H1 (cell line): ENCODE results near the gene UBE2D2. TPM values are rescaled to one million over a fixed set of nuclear protein-coding genes. Genes with fewer than 3 reads are reported as not detected.

Source experiments
- CTCF ChIA-PET: fragments of 300-600 bp; sonication (Branson Sonifier 250); formaldehyde crosslinking; loops from one replicate; lab custom pipeline; 2021; ENCODE audit not compliant: partially characterized antibody; lab: Charles Lee
- POLR2A ChIA-PET: fragments of 300-600 bp; sonication (Branson Sonifier 250); formaldehyde crosslinking; loops from one replicate; lab custom pipeline; 2021; ENCODE audit warnings: inconsistent platforms; ENCODE audit not compliant: partially characterized antibody; lab: Charles Lee
- DNase-seq, 2 experiments: peaks; one replicate each; pipeline versions ENCODE4 v3.0.0 to v3.0.0-alpha.2; 2010 to 2022; ENCODE audit warnings: low spot score in 2 of 2, low read depth in 1 of 2, mixed read lengths in 1 of 2
- FAIRE-seq: peaks from 2 replicates; lab custom pipeline; 2011; peaks lifted over from hg19 to GRCh38; lab: Jason Lieb, UNC
- H2AFZ ChIP-seq: 2 replicates; pipeline ENCODE4 v1.8.1; 2012; ENCODE audit warnings: low read length, inconsistent platforms
- H2AK5ac ChIP-seq: 2 replicates; pipeline ENCODE4 v1.6.1; 2013; ENCODE audit warnings: low read depth, low read length
- H2BK120ac ChIP-seq: replicated peaks from 2 replicates; pipeline ENCODE3; 2013; ENCODE audit warnings: low read depth, low read length, inconsistent platforms
- H2BK12ac ChIP-seq: 2 replicates; pipeline ENCODE4 v1.6.1; 2013; ENCODE audit warnings: low read depth, low read length
- H2BK15ac ChIP-seq: 2 replicates; pipeline ENCODE4 v1.6.1; 2013; ENCODE audit warnings: low read length
- H2BK20ac ChIP-seq: 2 replicates; pipeline ENCODE4 v1.6.1; 2013; ENCODE audit warnings: low read length
- H2BK5ac ChIP-seq: 2 replicates; pipeline ENCODE4 v1.6.1; 2013; ENCODE audit warnings: low read depth, low read length
- H3K14ac ChIP-seq: 2 replicates; pipeline ENCODE4 v1.6.1; 2013; ENCODE audit warnings: inconsistent platforms; ENCODE audit not compliant: insufficient read length
- H3K18ac ChIP-seq: 2 replicates; pipeline ENCODE4 v1.6.1; 2013; ENCODE audit warnings: low read length; ENCODE audit errors: extremely low read depth
- H3K23ac ChIP-seq: 2 replicates; pipeline ENCODE4 v1.6.1; 2013; ENCODE audit warnings: inconsistent platforms; ENCODE audit not compliant: insufficient read length
- H3K23me2 ChIP-seq: 2 replicates; pipeline ENCODE4 v1.6.1; 2013; ENCODE audit warnings: low read depth, low read length
- H3K27ac ChIP-seq: 2 replicates; pipeline ENCODE4 v1.6.1; 2011; ENCODE audit warnings: low read depth, low read length, inconsistent platforms
- H3K27me3 ChIP-seq, 4 experiments: replicated peaks in 1 of 4; 1 replicate in 1 of 4; 2 replicates in 3 of 4; pipeline versions ENCODE4 v1.6.1 to v1.8.1; 2011 to 2013; ENCODE audit warnings: low read length in 3 of 4, mild to moderate bottlenecking in 3 of 4, inconsistent platforms in 2 of 4, mixed read lengths in 2 of 4, moderate library complexity in 1 of 4; ENCODE audit not compliant: control insufficient read depth in 3 of 4, insufficient read depth in 3 of 4; ENCODE audit errors: extremely low read depth in 1 of 4
- H3K36me3 ChIP-seq, 4 experiments: 2 replicates each; pipeline versions ENCODE4 v1.6.1 to v1.8.1; 2011 to 2013; ENCODE audit warnings: mild to moderate bottlenecking in 4 of 4, low read length in 3 of 4, moderate library complexity in 2 of 4, control low read depth in 1 of 4, inconsistent platforms in 1 of 4; ENCODE audit not compliant: insufficient read depth in 4 of 4, control insufficient read depth in 2 of 4
- H3K4ac ChIP-seq: replicated peaks from 2 replicates; pipeline ENCODE3; 2013; ENCODE audit warnings: low read length, low read depth, mixed read lengths, inconsistent platforms; ENCODE audit not compliant: insufficient read length
- H3K4me1 ChIP-seq, 4 experiments: replicated peaks in 1 of 4; 1 replicate in 1 of 4; 2 replicates in 3 of 4; pipeline versions ENCODE4 v1.6.1 to v1.8.1; 2011 to 2013; ENCODE audit warnings: low read length in 3 of 4, inconsistent platforms in 2 of 4, mixed read lengths in 1 of 4; ENCODE audit not compliant: insufficient read depth in 4 of 4, control insufficient read depth in 3 of 4
- H3K4me2 ChIP-seq, 2 experiments: 2 replicates each; pipeline versions ENCODE4 v1.6.1 to v1.8.1; 2011 to 2013; ENCODE audit warnings: low read depth in 2 of 2, low read length in 2 of 2, control low read depth in 1 of 2, inconsistent platforms in 1 of 2, mild to moderate bottlenecking in 1 of 2; ENCODE audit not compliant: insufficient read depth in 1 of 2
- H3K4me3 ChIP-seq, 4 experiments: fragments of 200-600, 300-600 bp in 1 of 4; sonication (generic), shearing (Covaris generic), sonication (Bioruptor Twin) in 1 of 4; 2 replicates each; pipeline versions ENCODE4 v1.5.1 to v1.8.1; 2011 to 2016; ENCODE audit warnings: low read length in 4 of 4, low read depth in 3 of 4, control low read depth in 2 of 4, inconsistent platforms in 2 of 4, mild to moderate bottlenecking in 2 of 4, mixed read lengths in 1 of 4, moderate library complexity in 1 of 4; ENCODE audit not compliant: insufficient read depth in 2 of 4; ENCODE audit errors: extremely low read depth in 1 of 4
- H3K56ac ChIP-seq: replicated peaks from 2 replicates; pipeline ENCODE3; 2013; ENCODE audit warnings: low read depth, mild to moderate bottlenecking, mixed read lengths, low read length, inconsistent platforms; ENCODE audit not compliant: insufficient read length
- H3K79me1 ChIP-seq: 2 replicates; pipeline ENCODE4 v1.6.1; 2013; ENCODE audit warnings: low read depth, low read length, control low read depth
- H3K79me2 ChIP-seq, 2 experiments: 2 replicates each; pipeline versions ENCODE4 v1.6.1 to v1.8.1; 2012 to 2013; ENCODE audit warnings: low read length in 2 of 2, mild to moderate bottlenecking in 2 of 2, inconsistent platforms in 1 of 2; ENCODE audit not compliant: insufficient read depth in 2 of 2, control insufficient read depth in 1 of 2
- H3K9ac ChIP-seq, 4 experiments: replicated peaks in 1 of 4; 1 replicate in 1 of 4; 2 replicates in 3 of 4; pipeline versions ENCODE4 v1.6.1 to v1.8.1; 2011 to 2013; ENCODE audit warnings: low read depth in 3 of 4, low read length in 3 of 4, control low read depth in 2 of 4, mild to moderate bottlenecking in 2 of 4, moderate library complexity in 2 of 4, inconsistent platforms in 1 of 4; ENCODE audit errors: extremely low read depth in 1 of 4
- H3K9me3 ChIP-seq, 2 experiments: 2 replicates each; pipeline versions ENCODE4 v1.6.1 to v1.8.1; 2012 to 2013; ENCODE audit warnings: mild to moderate bottlenecking in 2 of 2, moderate library complexity in 2 of 2, control low read depth in 1 of 2, inconsistent platforms in 1 of 2, low read depth in 1 of 2, low read length in 1 of 2, mixed read lengths in 1 of 2; ENCODE audit not compliant: insufficient read depth in 2 of 2
- H4K20me1 ChIP-seq, 2 experiments: replicated peaks in 1 of 2; 2 replicates each; pipeline versions ENCODE3 to v1.8.1; 2011 to 2013; ENCODE audit warnings: inconsistent platforms in 2 of 2, low read length in 2 of 2, mild to moderate bottlenecking in 1 of 2; ENCODE audit not compliant: insufficient read depth in 2 of 2, control insufficient read depth in 1 of 2
- H4K5ac ChIP-seq: 2 replicates; pipeline ENCODE4 v1.6.1; 2013; ENCODE audit warnings: low read length, low read depth, mixed read lengths, inconsistent platforms; ENCODE audit not compliant: insufficient read length
- H4K8ac ChIP-seq: 2 replicates; pipeline ENCODE4 v1.8.0; 2013; ENCODE audit warnings: mild to moderate bottlenecking, moderate library complexity, low read length, inconsistent platforms; ENCODE audit not compliant: insufficient read depth; ENCODE audit errors: extremely low read depth
- H4K91ac ChIP-seq: replicated peaks from 2 replicates; pipeline ENCODE3; 2013; ENCODE audit warnings: low read length, mixed read lengths, inconsistent platforms; ENCODE audit not compliant: insufficient read length
- BACH1 ChIP-seq: IDR thresholded peaks from 2 replicates; pipeline ENCODE4 v1.6.1; 2012; ENCODE audit warnings: low read length, improper control_type of control experiment
- CBX8 ChIP-seq: fragments of 300-800, 300-1000 bp; sonication (generic); IDR thresholded peaks from 2 replicates; pipeline ENCODE4 v1.7.1; 2016; ENCODE audit warnings: low read depth, low read length, borderline replicate concordance
- NANOG ChIP-seq: IDR thresholded peaks from 2 replicates; pipeline ENCODE4 v1.6.1; 2011; ENCODE audit warnings: low read length, low read depth, mild to moderate bottlenecking, inconsistent platforms; ENCODE audit not compliant: insufficient read depth, poor library complexity, severe bottlenecking
- POLR2AphosphoS5 ChIP-seq: IDR thresholded peaks from 2 replicates; pipeline ENCODE4 v1.6.1; 2011; ENCODE audit warnings: low read depth, low read length
- SAP30 ChIP-seq: fragments of 300-600 bp; sonication (generic); IDR thresholded peaks from 2 replicates; pipeline ENCODE4 v1.7.1; 2012; ENCODE audit warnings: low read length, moderate library complexity, mild to moderate bottlenecking, inconsistent platforms; ENCODE audit not compliant: insufficient read depth, insufficient replicate concordance
- WGBS, 2 experiments: shearing (Covaris generic) in 1 of 2; methylation state at CpG; one replicate each; pipeline versions ENCODE4 v1.1.6 to v1.1.7; 2013 to 2015; ENCODE audit warnings: low lambda C conversion rate in 2 of 2, mixed read lengths in 2 of 2, inconsistent platforms in 1 of 2, low coverage in 1 of 2, missing lambda C conversion rate in 1 of 2; ENCODE audit not compliant: insufficient replicate concordance in 2 of 2, insufficient coverage in 1 of 2, insufficient read length in 1 of 2; ENCODE audit errors: extremely low coverage in 1 of 2, missing lambda C conversion rate in 1 of 2; 5-methylcytosine and 5-hydroxymethylcytosine counted together
- polyA plus RNA-seq, 7 experiments: library from polyadenylated mRNA; depleted of rRNA in 3 of 7; stranded (reverse) in 5 of 7; unstranded in 2 of 7; fragments of >200 nt in 5 of 7; fragments of 200-250 nt in 2 of 7; gene quantifications; 1 replicate in 5 of 7; 2 replicates in 1 of 7; 4 replicates in 1 of 7; pipeline versions ENCODE4 v1.2.1 to v1.2.3, GENCODE V29; 2011 to 2013; ENCODE audit warnings: missing spikeins in 2 of 7, mixed read lengths in 2 of 7
- total RNA-seq: library from RNA; stranded (reverse); fragmentation: NEBNext Ultra II Directional; extraction: Animal tissue kit (Norgen Biotek cat#: 25700); gene quantifications from 2 replicates; pipeline ENCODE4 v1.2.1, GENCODE V29; 2021

UBE2D2 gene
- total and polyA plus RNA-seq, 2 of the 8 experiments (the other 6 are each of a cell fraction or from before 2014, with no cell fraction given), result 66.9 to 203 TPM

GRCh38 chr5:139640421-139641115 lies 79.4 kb downstream of the UBE2D2 start:
- FAIRE-seq, result no peak
- Histone ChIP-seq H3K23ac (no peak overlapping the region), H3K4ac (no peak overlapping the region), H4K5ac (no peak overlapping the region), H3K56ac (no peak overlapping the region), H2AFZ (no peak overlapping the region), H3K9ac (no peak overlapping the region; a peak in 1 of 7 replicates), H2AK5ac (peak overlapping the region; percentile 92; the same call in 1 of the 2 replicates), H3K9me3 (no peaks in the 10 kb centered on the region), H3K36me3 (no peaks in the 10 kb centered on the region), H3K4me1 (peaks cover 25 to 68% (median 53%) of the 10 kb centered on the region in 4 experiments)
- TF ChIP-seq NANOG (no peak), CBX8 (no peak), POLR2AphosphoS5 (0 out of 2 replicates have a peak, but pooled peaks have one; percentile 19), SAP30 (no peak), BACH1 (no peak)
- TF ChIP-seq, all 59 proteins: peak for 1
- H2BK12ac ChIP-seq, result peak overlapping the region; percentile 45; the same call in 1 of the 2 replicates
- peaks cover 0 to 8% of the 10 kb centered on the region in 2 experiments for H4K20me1 ChIP-seq
- no peak overlapping the region; the same call in 1 of the 2 replicates for H4K8ac ChIP-seq
- 0 out of 2 replicates have a peak overlapping the region, but pooled peaks have one; percentile 89 for H2BK15ac ChIP-seq
- H3K14ac ChIP-seq, result no peak overlapping the region
- H2BK5ac ChIP-seq, result peak overlapping the region; percentile 76; the same call in 1 of the 2 replicates
- peak overlapping the region in 1 of 2 experiments; percentile 6; a peak in 1 of 4 replicates for H3K4me2 ChIP-seq
- H3K23me2 ChIP-seq, result peaks cover 6% of the 10 kb centered on the region
- ChIA-PET POLR2A (interaction anchor here (1.0 to 9.8 kb wide), 5 partner anchors 9 to 69 kb away, joined by 4 to 212 read pairs (median 6); partner anchors contain the start of gene CXXC5), CTCF (interaction anchor here (0.7 to 20.3 kb wide), 11 partner anchors 8 to 232 kb away, joined by 3 to 385 read pairs (median 5); partner anchors contain the start of gene CXXC5)
- H3K27ac ChIP-seq, result no peak overlapping the region
- peak overlapping the region; percentile 44 for H3K18ac ChIP-seq
- no peak overlapping the region for H3K4me3 ChIP-seq
- H3K79me2 ChIP-seq, result peaks cover 0 to 4% of the 10 kb centered on the region in 2 experiments; a peak in 1 of 4 replicates
- no peak overlapping the region for H2BK120ac ChIP-seq
- H2BK20ac ChIP-seq, result peak overlapping the region; percentile 91
- peak overlapping the region; percentile 85 for H4K91ac ChIP-seq
- 80% methylated on average over 13 of the region's 13 CpGs; no CpG with 5 or more reads in 1 of the 2 experiments for WGBS, 2 experiments
- no peaks in the 10 kb centered on the region; the same call in 1 of the 2 replicates for H3K79me1 ChIP-seq
- peaks cover 0 to 11% (median 9%) of the 10 kb centered on the region in 4 experiments; a peak in 6 of 7 replicates for H3K27me3 ChIP-seq
- peak in 1 of 2 experiments; percentile 58 for DNase-seq
